IPS-20b (cell line): ENCODE results near the gene NR1H4.

Experiments
- H3K27ac ChIP-seq: one replicate; pipeline ENCODE4 v1.5.1; 2013; ENCODE audit warnings: low read length
- H3K27me3 ChIP-seq: 2 replicates; pipeline ENCODE4 v1.6.1; 2013; ENCODE audit warnings: mild to moderate bottlenecking, low read length, inconsistent platforms; ENCODE audit not compliant: insufficient read depth
- H3K36me3 ChIP-seq: 2 replicates; pipeline ENCODE4 v1.6.1; 2013; ENCODE audit warnings: low read depth, mild to moderate bottlenecking, inconsistent platforms, low read length, moderate library complexity; ENCODE audit not compliant: insufficient read depth
- H3K4me1 ChIP-seq: 2 replicates; pipeline ENCODE4 v1.6.1; 2013; ENCODE audit warnings: mild to moderate bottlenecking, control low read depth, inconsistent platforms, low read length, moderate library complexity; ENCODE audit not compliant: insufficient read depth
- H3K4me3 ChIP-seq: 2 replicates; pipeline ENCODE4 v1.5.1; 2013; ENCODE audit warnings: mild to moderate bottlenecking, low read length, inconsistent platforms
- H3K9ac ChIP-seq: 2 replicates; pipeline ENCODE4 v1.6.1; 2013; ENCODE audit warnings: low read depth, mild to moderate bottlenecking, inconsistent platforms, low read length, moderate library complexity
- H3K9me3 ChIP-seq: 2 replicates; pipeline ENCODE4 v1.6.1; 2013; ENCODE audit warnings: mild to moderate bottlenecking, low read depth, low read length, inconsistent platforms; ENCODE audit not compliant: insufficient read depth

Gene NR1H4

GRCh38 chr12:100447381-100447780, 26.3 kb upstream of the NR1H4 start:
- Histone ChIP-seq H3K27ac (no peak overlapping the region), H3K36me3 (no peaks in the 10 kb centered on the region), H3K9me3 (no peaks in the 10 kb centered on the region), H3K4me3 (no peak overlapping the region), H3K4me1 (no peaks in the 10 kb centered on the region; the same call in 1 of the 2 replicates), H3K9ac (no peak overlapping the region), H3K27me3 (no peaks in the 10 kb centered on the region)

DNA sequence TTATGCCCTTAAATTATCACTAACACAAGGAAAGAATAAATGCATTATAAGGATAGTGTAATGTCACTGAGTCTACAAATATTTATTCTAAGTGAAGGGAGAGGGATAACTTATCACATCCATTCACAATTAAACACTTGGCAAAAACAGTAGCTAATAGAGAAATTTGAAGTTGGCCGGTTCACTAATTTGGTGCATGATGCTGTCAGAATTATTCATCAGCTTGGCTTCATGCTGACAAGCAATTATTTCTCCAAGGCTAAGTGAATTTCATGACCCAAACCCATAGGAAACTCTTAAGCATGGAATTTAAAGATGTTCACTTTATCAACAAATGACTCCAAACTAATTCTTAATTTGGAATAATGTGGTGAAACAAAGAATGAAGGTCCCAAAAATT, 25.0 kb upstream of the NR1H4 start:
- no peaks in the 10 kb centered on the region for H3K27me3 ChIP-seq
- no peaks in the 10 kb centered on the region for H3K9me3 ChIP-seq
- H3K36me3 ChIP-seq, result no peaks in the 10 kb centered on the region
- no peak overlapping the region for H3K27ac ChIP-seq
- H3K4me3 ChIP-seq, result no peak overlapping the region
- no peak overlapping the region for H3K9ac ChIP-seq
- no peaks in the 10 kb centered on the region; the same call in 1 of the 2 replicates for H3K4me1 ChIP-seq

GRCh38 chr12:100450735-100451134, 22.9 kb upstream of the NR1H4 start:
- Histone ChIP-seq H3K9ac (no peak overlapping the region), H3K4me1 (no peaks in the 10 kb centered on the region; the same call in 1 of the 2 replicates), H3K9me3 (no peaks in the 10 kb centered on the region), H3K27me3 (no peaks in the 10 kb centered on the region), H3K4me3 (no peak overlapping the region), H3K36me3 (no peaks in the 10 kb centered on the region), H3K27ac (no peak overlapping the region)

GRCh38 chr12:100453951-100454350, 19.7 kb upstream of the NR1H4 start:
- Histone ChIP-seq H3K36me3 (no peaks in the 10 kb centered on the region), H3K9ac (no peak overlapping the region), H3K9me3 (no peaks in the 10 kb centered on the region), H3K4me1 (no peaks in the 10 kb centered on the region), H3K4me3 (no peak overlapping the region), H3K27me3 (no peaks in the 10 kb centered on the region), H3K27ac (no peak overlapping the region)

GRCh38 chr12:100455896-100456295, 17.8 kb upstream of the NR1H4 start:
- no peak overlapping the region for H3K9ac ChIP-seq
- no peaks in the 10 kb centered on the region for H3K27me3 ChIP-seq
- no peaks in the 10 kb centered on the region for H3K36me3 ChIP-seq
- H3K27ac ChIP-seq, result no peak overlapping the region
- no peak overlapping the region for H3K4me3 ChIP-seq
- H3K4me1 ChIP-seq, result no peaks in the 10 kb centered on the region; the same call in 1 of the 2 replicates
- no peaks in the 10 kb centered on the region for H3K9me3 ChIP-seq

DNA sequence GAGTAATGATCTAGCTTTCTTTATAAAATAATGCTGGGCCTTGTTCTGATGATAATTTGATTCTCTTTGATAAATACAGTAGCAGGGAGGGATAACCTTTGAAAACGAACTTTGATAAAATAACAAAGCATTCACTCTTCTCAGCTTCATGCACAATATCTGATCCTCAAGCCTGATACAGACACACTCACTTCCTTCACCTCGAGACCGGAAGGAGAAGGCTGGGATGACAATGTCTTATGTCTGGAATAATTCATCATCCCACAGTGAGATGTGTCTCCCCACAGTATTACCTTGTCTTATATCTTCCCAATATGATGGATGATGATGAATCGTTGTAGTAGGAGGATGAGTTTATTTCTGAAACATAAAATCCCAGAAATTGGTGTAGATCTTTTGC, 15.5 kb upstream of the NR1H4 start:
- Histone ChIP-seq H3K9ac (no peak overlapping the region), H3K4me3 (no peak overlapping the region), H3K27me3 (no peaks in the 10 kb centered on the region)

GRCh38 chr12:100460702-100461101, 13.0 kb upstream of the NR1H4 start:
- H3K36me3 ChIP-seq, result no peaks in the 10 kb centered on the region
- no peaks in the 10 kb centered on the region for H3K27me3 ChIP-seq
- H3K4me1 ChIP-seq, result no peaks in the 10 kb centered on the region; the same call in 1 of the 2 replicates
- no peak overlapping the region for H3K9ac ChIP-seq
- H3K4me3 ChIP-seq, result no peak overlapping the region
- no peaks in the 10 kb centered on the region for H3K9me3 ChIP-seq
- no peak overlapping the region for H3K27ac ChIP-seq

More for the DNA sequence above, 15.5 kb upstream of the NR1H4 start:
- Histone ChIP-seq H3K9me3 (no peaks in the 10 kb centered on the region), H3K4me1 (no peaks in the 10 kb centered on the region; the same call in 1 of the 2 replicates), H3K36me3 (no peaks in the 10 kb centered on the region), H3K27ac (no peak overlapping the region)

- Histone ChIP-seq H3K9ac (no peak overlapping the region), H3K9me3 (no peaks in the 10 kb centered on the region), H3K4me3 (no peak overlapping the region), H3K27ac (no peak overlapping the region), H3K27me3 (no peaks in the 10 kb centered on the region), H3K36me3 (no peaks in the 10 kb centered on the region), H3K4me1 (no peaks in the 10 kb centered on the region; the same call in 1 of the 2 replicates)
These were observed 12.2 kb upstream of the NR1H4 start for GRCh38 chr12:100461330-100461973.

GRCh38 chr12:100463661-100464060, 10.0 kb upstream of the NR1H4 start:
- Histone ChIP-seq H3K36me3 (no peaks in the 10 kb centered on the region), H3K4me3 (no peak overlapping the region), H3K27ac (no peak overlapping the region), H3K9me3 (no peaks in the 10 kb centered on the region), H3K4me1 (no peaks in the 10 kb centered on the region; the same call in 1 of the 2 replicates), H3K9ac (no peak overlapping the region), H3K27me3 (no peaks in the 10 kb centered on the region)

DNA sequence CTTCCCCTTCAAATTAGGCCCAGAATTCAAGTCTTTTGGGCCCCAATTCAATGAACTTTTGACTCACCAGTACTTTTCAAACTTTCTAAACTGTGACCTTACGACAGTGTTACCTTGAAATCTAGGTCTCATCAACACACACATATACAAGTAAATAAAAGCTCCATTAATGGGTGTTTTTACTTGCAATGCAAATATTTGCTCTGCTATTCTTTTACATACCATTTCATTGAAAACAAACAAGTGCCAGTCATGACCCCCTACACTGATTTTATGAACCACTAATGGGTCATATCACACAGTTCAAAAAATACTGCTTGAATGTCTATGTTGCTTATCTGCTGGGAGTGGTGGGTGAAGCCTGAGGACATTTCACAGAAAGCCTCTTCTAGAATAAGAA, 9.1 kb upstream of the NR1H4 start:
- Histone ChIP-seq H3K4me3 (no peak overlapping the region), H3K4me1 (no peaks in the 10 kb centered on the region; the same call in 1 of the 2 replicates), H3K36me3 (no peaks in the 10 kb centered on the region), H3K9ac (no peak overlapping the region), H3K27ac (no peak overlapping the region), H3K9me3 (no peaks in the 10 kb centered on the region), H3K27me3 (no peaks in the 10 kb centered on the region)

- H3K4me1 ChIP-seq, result no peaks in the 10 kb centered on the region
- no peaks in the 10 kb centered on the region for H3K27me3 ChIP-seq
- H3K9ac ChIP-seq, result no peak overlapping the region
- H3K36me3 ChIP-seq, result no peaks in the 10 kb centered on the region
- no peaks in the 10 kb centered on the region for H3K9me3 ChIP-seq
- H3K27ac ChIP-seq, result no peak overlapping the region
- no peak overlapping the region for H3K4me3 ChIP-seq
These were observed 5.5 kb upstream of the NR1H4 start for GRCh38 chr12:100468126-100468525.

GRCh38 chr12:100472325-100472724, 1.3 kb upstream of the NR1H4 start:
- H3K9me3 ChIP-seq, result no peaks in the 10 kb centered on the region
- no peaks in the 10 kb centered on the region for H3K27me3 ChIP-seq
- H3K4me1 ChIP-seq, result no peaks in the 10 kb centered on the region
- H3K27ac ChIP-seq, result no peak overlapping the region
- no peaks in the 10 kb centered on the region for H3K36me3 ChIP-seq
- H3K4me3 ChIP-seq, result no peak overlapping the region
- H3K9ac ChIP-seq, result no peak overlapping the region
